PC-9 (cell line): Measurements from ENCODE around the gene CD1C.

Source experiments
- EZH2 ChIP-seq: fragments of 200-600 bp; sonication (generic); IDR thresholded peaks from 2 replicates; pipeline ENCODE4 v1.8.0; 2017; ENCODE audit warnings: antibody characterized with exemption, low read depth
- TF ChIP-seq, protein P1 (sequence below): fragments of 200-600 bp; sonication (generic); conservative IDR thresholded peaks from 2 replicates; pipeline ENCODE4 v1.6.1; 2017; ENCODE audit warnings: mixed run types, antibody characterized with exemption, mild to moderate bottlenecking, moderate library complexity

DNA sequence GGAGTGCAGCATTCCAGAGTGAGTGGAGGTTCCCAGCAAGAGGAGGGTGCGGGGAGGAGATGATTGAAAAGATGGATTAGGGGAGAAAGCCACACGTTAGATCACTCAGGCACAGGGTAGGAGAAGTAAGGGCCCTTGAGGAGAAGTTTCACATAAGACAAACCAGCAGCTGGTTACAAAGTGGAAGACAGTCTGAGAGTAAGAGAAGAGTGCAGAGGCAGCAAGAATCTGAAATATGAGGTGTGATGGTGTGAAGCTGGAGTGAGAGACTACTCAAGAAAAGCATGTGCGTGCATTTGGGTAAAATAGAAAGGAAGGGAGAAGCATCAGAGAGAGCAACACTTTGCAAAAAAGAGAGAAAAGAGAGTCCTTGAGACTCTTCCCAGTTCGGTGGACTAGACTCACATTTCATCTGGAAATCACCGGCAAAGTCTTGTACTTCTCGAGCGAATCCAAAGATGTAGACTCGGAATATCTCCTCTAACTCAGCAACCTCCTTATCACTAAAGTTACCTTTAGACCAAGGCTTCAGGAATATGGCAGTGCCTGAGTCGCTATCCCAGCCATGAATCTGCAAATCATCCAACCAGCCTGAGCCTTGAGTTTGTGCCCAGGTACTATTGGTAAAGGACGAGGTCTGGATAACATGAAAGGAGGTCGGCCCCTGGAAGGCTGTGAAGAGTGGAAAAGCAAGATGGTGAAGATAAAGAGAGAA, 40.8 kb downstream of the CD1C start:
- TF ChIP-seq, protein P1, sequence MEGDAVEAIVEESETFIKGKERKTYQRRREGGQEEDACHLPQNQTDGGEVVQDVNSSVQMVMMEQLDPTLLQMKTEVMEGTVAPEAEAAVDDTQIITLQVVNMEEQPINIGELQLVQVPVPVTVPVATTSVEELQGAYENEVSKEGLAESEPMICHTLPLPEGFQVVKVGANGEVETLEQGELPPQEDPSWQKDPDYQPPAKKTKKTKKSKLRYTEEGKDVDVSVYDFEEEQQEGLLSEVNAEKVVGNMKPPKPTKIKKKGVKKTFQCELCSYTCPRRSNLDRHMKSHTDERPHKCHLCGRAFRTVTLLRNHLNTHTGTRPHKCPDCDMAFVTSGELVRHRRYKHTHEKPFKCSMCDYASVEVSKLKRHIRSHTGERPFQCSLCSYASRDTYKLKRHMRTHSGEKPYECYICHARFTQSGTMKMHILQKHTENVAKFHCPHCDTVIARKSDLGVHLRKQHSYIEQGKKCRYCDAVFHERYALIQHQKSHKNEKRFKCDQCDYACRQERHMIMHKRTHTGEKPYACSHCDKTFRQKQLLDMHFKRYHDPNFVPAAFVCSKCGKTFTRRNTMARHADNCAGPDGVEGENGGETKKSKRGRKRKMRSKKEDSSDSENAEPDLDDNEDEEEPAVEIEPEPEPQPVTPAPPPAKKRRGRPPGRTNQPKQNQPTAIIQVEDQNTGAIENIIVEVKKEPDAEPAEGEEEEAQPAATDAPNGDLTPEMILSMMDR, result no peak
- no peak for TF ChIP-seq EZH2
